Cardiac fibroblast (primary cell): ENCODE data around the gene MCM9.
A peak's percentile ranks its signal among the peaks of the same experiment; 100 is the strongest.
"Not testable (repeated sequence)": the region's sequence is repeated elsewhere in the genome, so short reads cannot be mapped to it uniquely, and the experiment has no call there.

Experiments
- DNase-seq, 2 donors: peaks; one replicate each; pipeline versions ENCODE4 v3.0.0 to v3.0.0-alpha.2; 2010; ENCODE audit warnings: low read depth in 2 of 2
- H3K4me3 ChIP-seq, 2 donors: replicated peaks in 1 of 2; 1 replicate in 1 of 2; 2 replicates in 1 of 2; pipeline ENCODE4 v1.5.1; 2011; ENCODE audit warnings: low read depth in 2 of 2, low read length in 2 of 2, mild to moderate bottlenecking in 2 of 2, moderate library complexity in 1 of 2
- TF ChIP-seq, protein P1 (sequence below): IDR thresholded peaks from one replicate; pipeline ENCODE4 v1.5.1; 2011; ENCODE audit warnings: low read depth, mild to moderate bottlenecking, low read length, inconsistent platforms

MCM9 gene

DNA sequence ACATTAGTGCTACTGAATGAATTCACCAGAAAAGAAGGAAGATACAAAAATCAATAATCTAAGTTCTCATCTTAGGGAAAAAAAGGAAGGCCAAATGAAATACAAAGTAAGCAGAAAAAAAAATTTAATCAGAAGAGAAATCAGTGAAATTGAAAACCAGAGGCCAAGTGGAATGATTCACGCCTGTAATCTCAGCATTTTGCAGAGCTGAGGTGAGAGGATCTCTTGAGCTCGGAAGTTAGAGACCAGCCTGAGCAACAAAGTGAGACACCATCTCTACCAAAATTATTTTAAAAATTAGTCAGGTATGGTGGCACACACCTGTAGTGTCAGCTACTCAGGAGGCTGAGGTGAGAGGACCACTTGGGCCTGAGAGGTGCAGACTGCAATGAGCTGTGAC lies 62.2 kb downstream of the MCM9 start:
- TF ChIP-seq, protein P1, sequence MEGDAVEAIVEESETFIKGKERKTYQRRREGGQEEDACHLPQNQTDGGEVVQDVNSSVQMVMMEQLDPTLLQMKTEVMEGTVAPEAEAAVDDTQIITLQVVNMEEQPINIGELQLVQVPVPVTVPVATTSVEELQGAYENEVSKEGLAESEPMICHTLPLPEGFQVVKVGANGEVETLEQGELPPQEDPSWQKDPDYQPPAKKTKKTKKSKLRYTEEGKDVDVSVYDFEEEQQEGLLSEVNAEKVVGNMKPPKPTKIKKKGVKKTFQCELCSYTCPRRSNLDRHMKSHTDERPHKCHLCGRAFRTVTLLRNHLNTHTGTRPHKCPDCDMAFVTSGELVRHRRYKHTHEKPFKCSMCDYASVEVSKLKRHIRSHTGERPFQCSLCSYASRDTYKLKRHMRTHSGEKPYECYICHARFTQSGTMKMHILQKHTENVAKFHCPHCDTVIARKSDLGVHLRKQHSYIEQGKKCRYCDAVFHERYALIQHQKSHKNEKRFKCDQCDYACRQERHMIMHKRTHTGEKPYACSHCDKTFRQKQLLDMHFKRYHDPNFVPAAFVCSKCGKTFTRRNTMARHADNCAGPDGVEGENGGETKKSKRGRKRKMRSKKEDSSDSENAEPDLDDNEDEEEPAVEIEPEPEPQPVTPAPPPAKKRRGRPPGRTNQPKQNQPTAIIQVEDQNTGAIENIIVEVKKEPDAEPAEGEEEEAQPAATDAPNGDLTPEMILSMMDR, result no peak
- peak in 1 of 2 donors; percentile 22 for DNase-seq
- H3K4me3 ChIP-seq, result no peak overlapping the region

DNA sequence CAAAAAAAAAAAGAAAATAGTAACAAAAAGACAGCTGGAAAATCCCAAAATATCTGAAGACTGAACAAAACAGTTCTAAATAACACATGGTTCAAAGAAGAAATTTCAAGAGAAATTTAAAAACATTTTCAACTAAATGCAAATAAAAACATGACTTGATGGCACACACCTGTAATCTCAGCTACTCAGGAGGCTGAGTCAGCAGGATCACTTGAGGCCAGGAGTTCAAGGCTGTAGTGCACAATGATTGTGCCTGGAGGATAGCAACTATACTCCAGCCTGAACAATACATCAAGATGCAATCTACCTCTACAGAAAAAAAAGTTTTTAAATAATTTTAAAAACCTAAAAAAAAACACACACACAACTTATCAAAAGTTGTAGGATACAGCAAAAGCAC lies 62.6 kb downstream of the MCM9 start:
- no peak for DNase-seq
- TF ChIP-seq, protein P1, result no peak
- H3K4me3 ChIP-seq, result no peak overlapping the region

DNA sequence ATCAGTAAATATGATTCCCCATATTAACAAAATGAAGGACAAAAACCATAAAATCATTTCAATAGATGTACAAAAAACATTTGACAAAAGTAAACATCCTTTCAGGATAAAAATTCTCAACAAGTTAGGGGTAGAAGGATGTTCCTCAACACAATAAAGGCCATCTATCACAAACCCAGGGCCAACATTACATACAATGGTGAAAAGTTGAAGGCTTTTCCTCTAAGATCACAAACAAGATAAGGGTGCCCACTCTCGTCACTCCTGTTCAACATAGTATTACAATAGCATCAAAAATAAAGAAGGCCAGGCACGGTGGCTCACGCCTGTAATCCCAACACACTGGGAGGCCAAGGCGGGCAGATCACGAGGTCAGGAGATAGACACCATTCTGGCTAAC lies 63.6 kb downstream of the MCM9 start:
- H3K4me3 ChIP-seq, result no peak overlapping the region
- TF ChIP-seq, protein P1, result no peak
- no peak for DNase-seq

DNA sequence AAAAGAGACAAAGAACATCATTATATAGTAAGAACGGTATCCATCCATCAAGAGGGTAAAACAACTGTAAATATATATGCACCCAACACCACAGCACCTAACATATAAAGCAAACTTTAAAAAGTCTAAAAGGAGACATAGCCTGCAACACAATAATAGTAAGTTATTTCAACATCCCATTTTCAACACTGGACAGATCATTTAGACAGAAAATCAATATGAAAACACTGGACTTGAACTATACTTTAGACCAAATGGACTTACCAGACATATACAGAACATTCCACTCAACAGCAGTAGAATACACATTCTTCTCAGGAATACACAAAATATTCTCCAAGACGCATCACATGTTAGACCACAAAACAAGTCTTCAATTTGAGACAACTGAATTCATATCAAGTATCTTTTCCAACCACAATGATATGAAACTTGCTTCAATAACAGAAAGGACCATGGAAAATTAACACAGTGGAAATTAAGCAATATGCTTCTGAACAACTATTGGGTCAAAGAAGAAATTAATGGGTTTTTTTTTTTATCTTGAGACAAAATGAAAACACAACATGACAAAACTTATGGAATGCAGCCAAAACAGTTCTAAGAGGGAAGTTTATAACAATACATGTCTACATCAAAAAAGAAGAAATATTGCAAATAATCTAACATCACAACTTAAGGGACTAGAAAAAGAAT lies 64.9 kb downstream of the MCM9 start:
- no peak overlapping the region for H3K4me3 ChIP-seq
- TF ChIP-seq, protein P1, result no peak
- peak; percentile 64 to 76 for DNase-seq

DNA sequence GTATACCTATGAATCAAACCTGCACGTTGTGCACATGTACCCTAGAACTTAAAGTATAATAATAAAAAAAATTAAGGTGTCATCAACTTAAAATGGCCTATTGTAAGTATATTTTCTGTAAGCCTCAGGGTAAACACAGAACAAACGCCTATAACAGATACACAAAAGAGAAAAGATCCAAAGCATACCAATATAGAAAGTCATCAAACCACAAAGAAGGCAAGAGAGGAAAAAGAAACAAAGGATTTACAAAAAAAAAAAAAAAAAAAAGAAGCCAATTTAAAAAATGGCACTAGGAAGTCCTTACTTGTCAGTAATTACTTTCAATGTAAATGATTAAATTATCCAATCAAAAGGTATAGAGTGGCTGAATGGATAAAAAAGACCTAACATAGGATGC lies 65.6 kb downstream of the MCM9 start:
- H3K4me3 ChIP-seq, result no peak overlapping the region
- peak in 1 of 2 donors; percentile 75 for DNase-seq
- TF ChIP-seq, protein P1, result no peak

DNA sequence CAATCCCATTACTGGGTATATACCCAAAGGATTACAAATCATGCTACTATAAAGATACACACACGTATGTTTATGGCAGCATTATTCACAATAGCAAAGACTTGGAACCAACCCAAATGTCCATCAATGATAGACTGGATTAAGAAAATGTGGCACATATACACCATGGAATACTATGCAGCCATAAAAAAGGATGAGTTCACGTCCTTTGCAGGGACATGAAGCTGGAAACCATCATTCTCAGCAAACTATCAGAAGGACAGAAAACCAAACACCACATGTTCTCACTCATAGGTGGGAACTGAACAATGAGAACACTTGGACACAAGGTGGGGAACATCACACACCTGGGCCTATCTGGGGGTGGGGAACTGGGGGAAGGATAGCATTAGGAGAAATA lies 66.1 kb downstream of the MCM9 start:
- not testable (repeated sequence) for DNase-seq, H3K4me3 ChIP-seq

DNA sequence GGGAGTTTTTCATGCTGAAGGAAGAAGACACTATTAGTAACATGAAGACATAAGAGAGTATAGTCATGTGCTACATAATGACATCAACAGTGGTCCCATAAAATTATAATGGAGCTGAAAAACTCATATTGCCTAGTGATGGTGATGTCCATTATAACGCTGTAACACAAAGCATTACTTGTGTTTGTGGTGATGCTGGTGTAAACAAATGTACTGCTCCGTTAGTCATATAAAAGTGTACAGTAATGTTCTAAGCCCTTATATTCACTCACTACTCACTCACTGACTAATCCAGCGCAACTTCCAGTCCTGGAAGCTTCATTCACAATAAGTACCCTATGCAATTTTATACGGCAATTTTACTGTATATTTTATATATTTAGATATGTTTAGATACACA lies 67.8 kb downstream of the MCM9 start:
- DNase-seq, result peak in 1 of 2 donors; percentile 65
- no peak overlapping the region for H3K4me3 ChIP-seq
- TF ChIP-seq, protein P1, result no peak
